ENCODE data around the gene CLBA1.

Gene CLBA1

DNA sequence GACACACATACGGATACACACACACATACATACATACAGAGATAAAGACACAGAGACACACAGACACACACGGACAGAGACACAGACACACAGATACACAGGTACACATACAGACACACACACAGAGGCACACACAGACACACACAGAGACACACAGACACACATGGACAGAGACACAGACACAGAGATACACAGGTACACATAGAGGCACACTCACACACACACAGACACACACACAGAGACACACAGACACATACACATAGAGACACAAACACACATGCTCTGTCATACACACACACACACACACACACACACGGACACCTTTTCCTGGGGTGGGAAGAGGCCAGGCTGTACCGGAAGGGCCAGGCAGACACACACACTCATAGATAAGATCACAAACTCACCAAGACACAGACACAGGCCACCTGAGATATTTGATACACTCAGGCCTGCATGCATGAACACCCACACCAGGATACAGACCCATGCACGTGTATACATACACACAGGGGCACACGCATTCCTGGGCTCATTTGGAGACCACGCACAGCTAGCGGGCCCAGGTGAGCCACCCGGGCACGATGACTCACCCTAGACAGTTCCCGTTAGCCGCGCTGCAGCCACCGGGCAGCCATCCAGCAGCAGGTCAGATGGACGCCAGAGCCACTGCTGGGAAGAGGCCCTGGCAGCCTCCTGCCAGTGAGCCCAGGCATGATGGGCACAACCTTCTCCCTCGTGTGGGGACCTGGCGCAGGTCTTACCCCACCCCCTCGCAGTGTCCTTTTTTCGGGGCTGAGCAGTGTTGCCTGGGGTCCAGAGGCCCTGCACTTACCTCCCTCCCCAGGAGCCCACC lies 5.6 kb upstream of the CLBA1 start:
- H3K4me3 Mint-ChIP-seq = no peak overlapping the region
- no peak for DNase-seq

DNA sequence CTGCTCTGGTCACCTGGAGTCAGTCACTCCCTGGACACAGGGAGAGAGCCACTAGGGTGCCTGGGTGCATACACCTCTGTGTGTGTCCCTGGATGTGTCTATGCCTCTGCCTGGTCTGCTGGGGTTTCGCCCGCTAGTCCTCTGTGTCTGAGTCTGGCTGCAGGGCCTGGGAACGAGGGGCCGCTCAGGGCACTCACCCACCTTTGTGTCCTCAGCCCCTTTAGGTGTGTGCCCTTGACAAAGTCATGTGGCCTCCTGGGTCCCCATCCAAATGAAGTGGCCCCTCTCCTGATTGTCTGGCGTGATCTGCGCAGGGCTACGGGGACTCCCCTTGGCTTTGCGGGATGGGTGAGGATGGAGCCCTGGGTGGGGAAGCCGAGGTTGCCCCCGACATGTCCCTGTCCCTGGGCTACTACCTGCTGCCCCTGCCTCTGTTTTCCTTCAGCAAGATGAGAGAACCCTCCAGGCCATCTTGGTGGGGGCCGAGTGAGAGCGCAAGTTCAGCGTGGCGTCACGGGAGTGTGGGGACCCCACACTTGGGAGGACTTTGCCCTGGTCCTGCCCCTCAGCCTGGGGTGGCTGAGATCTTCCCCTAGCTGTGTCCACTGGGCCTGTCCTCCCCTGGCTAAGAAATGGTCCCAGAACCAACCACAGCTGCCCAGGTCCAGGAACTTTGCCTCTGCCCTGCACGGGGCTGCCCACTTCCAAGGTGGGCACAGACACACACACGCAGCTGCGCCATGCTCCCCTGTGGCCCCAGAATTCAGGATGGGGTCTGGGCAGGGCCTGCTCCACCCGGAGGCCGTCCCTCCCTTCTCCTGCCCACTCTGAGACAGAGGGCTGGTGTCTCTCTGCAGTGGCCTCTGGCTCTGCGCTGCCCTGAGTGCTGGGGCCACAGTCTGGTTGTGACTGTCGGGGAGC lies 4.7 kb upstream of the CLBA1 start:
- Mint-ChIP-seq H3K4me1 (peaks cover 8% of the 10 kb centered on the region), H3K27me3 (peaks cover 23% of the 10 kb centered on the region), H3K27ac (no peak overlapping the region), H3K4me3 (no peak overlapping the region), H3K36me3 (ENCODE audit: low read depth) (no peaks in the 10 kb centered on the region), H3K9me3 (no peaks in the 10 kb centered on the region)
- DNase-seq (no peak), ATAC-seq (no peak)

More for the DNA sequence above, 5.6 kb upstream of the CLBA1 start:
- H3K9me3 Mint-ChIP-seq = no peaks in the 10 kb centered on the region
- H3K4me1 Mint-ChIP-seq = peaks cover 11% of the 10 kb centered on the region
- ATAC-seq = no peak
- no peaks in the 10 kb centered on the region for H3K36me3 Mint-ChIP-seq (ENCODE audit: low read depth)
- H3K27me3 Mint-ChIP-seq = peaks cover 23% of the 10 kb centered on the region
- H3K27ac Mint-ChIP-seq = no peak overlapping the region

DNA sequence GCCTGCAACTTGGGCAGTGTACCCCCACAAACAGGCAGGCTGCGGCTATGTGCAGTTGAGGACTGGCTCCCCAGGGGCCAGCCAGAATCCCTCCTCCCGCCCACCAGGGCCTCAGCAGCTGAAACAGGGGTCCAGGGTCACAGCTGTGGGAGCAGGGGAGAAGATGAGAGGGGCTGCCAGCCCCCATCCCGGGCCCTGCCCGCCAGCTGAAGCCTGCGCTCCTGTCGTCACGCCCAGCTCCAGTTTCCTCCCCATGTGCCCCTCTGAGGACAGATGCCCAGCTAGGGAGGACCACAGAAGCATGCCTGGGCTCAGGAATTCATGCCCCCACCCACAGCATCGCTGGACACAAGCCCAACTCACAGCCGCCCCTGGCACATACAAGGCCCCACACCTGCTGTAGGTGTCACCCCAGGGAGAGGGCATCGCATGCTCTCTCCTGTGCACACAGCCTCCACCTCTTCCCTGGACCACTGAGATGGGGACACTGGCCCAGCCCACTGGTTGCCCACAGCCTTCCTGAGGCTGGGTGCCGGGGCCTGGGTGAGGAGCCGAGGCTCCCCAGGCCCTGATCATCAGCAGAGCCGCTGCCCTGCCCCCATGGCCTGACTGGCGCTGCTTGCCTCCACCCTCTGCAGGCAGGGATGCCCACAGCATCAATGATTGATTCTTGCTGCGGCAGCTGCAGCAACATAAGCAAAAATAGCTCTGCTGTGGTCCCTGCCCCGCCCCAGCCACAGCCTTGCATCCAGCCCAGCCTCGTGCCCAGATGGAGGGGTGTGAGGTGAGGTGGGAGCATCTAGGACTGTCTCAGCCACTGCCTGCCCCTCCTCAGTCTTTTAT lies 3.7 kb upstream of the CLBA1 start:
- DNase-seq (no peak), ATAC-seq (no peak)
- Mint-ChIP-seq H3K9me3 (no peaks in the 10 kb centered on the region), H3K4me3 (no peak overlapping the region), H3K4me1 (peaks cover 5% of the 10 kb centered on the region), H3K27me3 (peaks cover 17% of the 10 kb centered on the region), H3K36me3 (ENCODE audit: low read depth) (no peaks in the 10 kb centered on the region), H3K27ac (no peak overlapping the region)

DNA sequence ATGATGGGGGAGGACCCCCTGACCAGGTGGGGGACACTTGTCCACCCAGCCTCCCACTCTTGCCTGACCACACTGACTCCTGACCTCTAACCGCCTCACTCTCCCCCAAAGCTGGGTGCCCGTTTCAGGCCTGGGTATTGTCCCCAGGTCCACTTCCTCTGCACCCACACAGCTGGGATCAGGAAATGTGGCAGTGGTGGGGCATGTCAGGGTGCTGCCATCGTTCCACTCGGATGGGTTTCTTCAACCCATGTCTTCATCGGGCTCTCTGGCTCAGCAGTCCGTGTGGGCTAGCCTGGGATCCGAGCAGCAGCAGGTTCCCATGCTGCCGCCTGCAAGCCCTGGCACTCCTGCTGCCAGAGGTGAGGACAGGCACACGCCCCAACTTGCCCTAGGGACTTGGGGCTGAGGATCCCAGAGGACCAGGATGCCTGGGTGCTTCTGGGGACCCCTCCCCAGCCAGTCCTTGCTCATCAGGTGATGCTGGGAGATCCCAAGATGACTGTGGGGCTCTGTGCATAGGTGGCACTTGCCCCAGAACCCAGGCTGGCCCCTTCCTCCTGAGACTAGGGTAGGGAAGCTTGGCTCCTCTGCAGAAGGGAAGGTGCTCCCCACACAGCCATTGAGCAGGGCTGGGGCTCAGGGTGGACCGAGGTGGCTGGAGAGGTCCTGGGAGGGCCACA lies 2.9 kb upstream of the CLBA1 start:
- H3K27me3 Mint-ChIP-seq = peaks cover 13% of the 10 kb centered on the region
- no peak for DNase-seq
- H3K27ac Mint-ChIP-seq = no peak overlapping the region
- ATAC-seq = no peak
- no peaks in the 10 kb centered on the region for H3K36me3 Mint-ChIP-seq (ENCODE audit: low read depth)
- no peak overlapping the region for H3K4me3 Mint-ChIP-seq
- no peaks in the 10 kb centered on the region for H3K9me3 Mint-ChIP-seq
- peaks cover 4% of the 10 kb centered on the region for H3K4me1 Mint-ChIP-seq

DNA sequence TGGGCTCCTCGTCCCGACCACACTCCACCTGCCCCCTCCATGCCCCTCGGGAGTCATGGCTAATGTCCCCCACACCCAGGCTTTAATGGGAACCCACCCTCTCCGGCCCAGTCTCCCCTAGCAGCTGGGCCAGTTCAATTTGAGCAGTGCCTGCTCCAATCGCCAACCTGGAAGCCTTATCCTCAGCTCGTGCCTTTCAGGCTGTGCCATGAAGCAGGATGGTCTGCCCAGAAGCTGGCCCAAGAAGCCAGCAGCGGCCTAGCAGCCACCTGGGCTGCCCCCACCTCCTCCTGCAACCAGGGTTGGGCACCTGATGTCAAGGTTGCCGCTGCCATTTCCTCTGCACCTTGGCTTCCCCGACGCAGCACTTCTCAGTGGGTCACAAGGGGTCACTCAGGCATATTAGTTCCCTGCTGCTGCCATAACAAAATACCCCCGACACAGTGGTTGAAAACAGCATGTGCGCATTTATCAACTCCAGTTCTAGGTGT lies 2.3 kb upstream of the CLBA1 start:
- ATAC-seq (no peak), DNase-seq (no peak)
- H3K36me3 Mint-ChIP-seq (ENCODE audit: low read depth) = no peaks in the 10 kb centered on the region
- H3K27ac Mint-ChIP-seq = peak overlapping the region; percentile 1
- H3K4me1 Mint-ChIP-seq = peaks cover 3% of the 10 kb centered on the region
- peaks cover 11% of the 10 kb centered on the region for H3K27me3 Mint-ChIP-seq
- no peak overlapping the region for H3K4me3 Mint-ChIP-seq
- no peaks in the 10 kb centered on the region for H3K9me3 Mint-ChIP-seq

DNA sequence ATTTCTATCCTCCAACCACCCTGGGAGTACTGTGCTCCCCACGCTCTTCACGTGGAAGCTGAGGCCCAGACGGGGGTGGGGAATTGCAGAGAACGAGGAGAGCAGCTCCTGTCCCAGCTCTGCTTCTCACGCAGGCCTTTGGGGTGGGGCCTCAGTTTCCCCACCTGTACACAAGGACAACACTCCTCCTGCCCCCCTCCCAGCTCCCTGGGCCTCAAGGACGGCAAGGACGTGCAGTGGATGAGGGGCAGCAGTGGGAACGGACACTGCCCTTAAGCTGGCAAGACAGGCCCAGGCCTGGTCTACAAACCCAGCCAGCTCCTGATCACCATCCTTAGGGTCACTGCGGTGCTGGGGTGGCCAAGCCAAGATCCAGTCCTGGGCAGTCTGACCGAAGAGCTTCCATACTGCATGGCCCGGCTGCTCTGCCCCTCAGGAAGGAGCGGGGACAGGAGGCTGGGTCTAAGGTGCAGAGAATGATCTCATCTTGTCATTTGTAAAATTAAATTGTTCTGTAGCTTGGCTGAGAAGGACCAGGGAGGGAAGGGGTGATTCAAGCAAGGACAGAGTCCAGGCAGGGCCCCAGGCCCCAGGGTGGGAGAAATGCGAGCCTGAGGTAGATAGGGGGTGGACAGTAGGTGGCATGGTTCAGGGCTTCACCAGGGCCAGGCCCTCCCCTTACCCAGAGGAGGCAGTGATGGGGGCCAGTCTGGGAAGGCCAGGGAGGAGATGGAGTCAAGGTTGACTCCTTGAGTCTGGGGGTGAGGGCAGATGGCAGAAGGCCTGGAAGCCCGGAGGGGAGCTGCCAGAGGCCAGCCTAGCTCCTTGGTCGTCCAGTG lies 1.3 kb upstream of the CLBA1 start:
- no peak for ATAC-seq
- no peaks in the 10 kb centered on the region for H3K36me3 Mint-ChIP-seq (ENCODE audit: low read depth)
- H3K27me3 Mint-ChIP-seq = peaks cover 6% of the 10 kb centered on the region
- H3K9me3 Mint-ChIP-seq = no peaks in the 10 kb centered on the region
- peak overlapping the region; percentile 61 for H3K4me3 Mint-ChIP-seq
- no peak overlapping the region for H3K27ac Mint-ChIP-seq
- DNase-seq = no peak
- peaks cover 3% of the 10 kb centered on the region for H3K4me1 Mint-ChIP-seq

DNA sequence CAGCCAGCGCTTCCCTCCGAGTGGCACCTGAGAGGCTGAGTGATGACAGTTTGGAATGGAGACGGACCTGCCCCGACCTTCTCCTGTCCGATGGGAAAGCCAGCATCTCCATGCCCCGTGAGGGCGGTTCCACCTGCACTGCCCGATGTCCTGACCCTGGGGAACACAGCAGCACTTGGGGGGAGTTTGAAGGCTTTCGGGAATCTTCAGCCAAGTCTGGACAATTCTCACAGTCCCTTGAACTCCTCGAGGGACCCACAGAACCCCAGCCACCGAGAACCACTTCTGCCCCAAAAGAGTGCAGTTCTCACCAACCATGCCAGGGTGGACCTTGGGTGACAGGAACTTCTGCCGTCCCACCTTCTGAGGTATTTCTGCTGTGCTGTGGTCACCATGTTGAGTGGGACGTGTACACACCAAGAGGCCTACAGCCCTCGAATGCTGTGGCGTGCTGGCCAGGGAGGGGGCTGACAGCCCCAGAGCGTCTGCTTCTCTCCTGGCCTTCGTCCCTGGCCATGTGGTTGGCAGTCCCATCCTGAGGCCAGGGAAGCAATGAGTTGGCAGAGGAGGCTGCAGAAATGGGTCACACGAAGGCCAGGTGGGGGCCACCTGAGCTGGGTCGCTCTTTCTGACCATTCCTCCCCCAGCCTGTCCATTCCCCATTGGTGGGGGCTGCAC lies 1.0 kb downstream of the CLBA1 start:
- peaks cover 3% of the 10 kb centered on the region for H3K4me1 Mint-ChIP-seq
- H3K4me3 Mint-ChIP-seq = peak overlapping the region; percentile 68
- no peak overlapping the region for H3K27ac Mint-ChIP-seq

DNA sequence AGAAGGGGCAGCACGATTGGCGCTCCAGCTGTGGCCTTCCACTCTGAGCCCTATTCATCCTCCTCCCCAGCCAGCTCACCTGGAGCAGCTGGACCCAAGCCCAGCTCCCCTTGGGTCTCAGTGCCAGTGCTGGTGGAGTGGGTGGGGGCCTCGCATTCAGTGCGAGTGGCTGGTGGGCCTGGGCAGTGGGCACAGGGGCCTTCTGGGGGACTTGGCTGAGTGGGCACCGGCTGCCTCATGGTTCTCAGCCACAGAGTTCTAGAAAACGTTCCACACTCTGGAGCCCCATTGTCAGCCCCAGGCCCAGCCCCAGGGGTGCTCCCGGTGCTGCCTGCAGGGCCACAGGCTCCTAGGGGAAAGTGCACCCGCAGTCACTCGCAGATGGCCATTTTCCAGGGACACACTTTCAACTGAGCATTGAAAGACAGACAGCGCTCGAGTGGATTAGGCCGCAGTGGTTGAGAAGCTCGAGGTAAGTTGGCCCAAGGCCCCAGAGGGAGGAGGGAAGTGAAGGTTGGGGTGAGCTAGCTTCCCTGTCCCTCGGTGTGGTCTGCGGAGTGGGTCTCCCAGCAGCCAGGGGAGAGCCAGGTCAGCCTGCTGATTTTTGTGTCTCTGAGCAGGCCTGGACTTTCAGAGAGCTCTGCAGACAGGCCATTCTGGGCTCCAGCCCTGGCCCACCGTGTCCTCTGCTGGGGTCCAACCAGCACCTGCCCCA lies 3.8 kb downstream of the CLBA1 start:
- no peak overlapping the region for H3K27ac Mint-ChIP-seq
- H3K27me3 Mint-ChIP-seq = no peaks in the 10 kb centered on the region
- H3K4me1 Mint-ChIP-seq = peaks cover 5% of the 10 kb centered on the region
- no peak overlapping the region for H3K4me3 Mint-ChIP-seq
- peaks cover 1% of the 10 kb centered on the region for H3K36me3 Mint-ChIP-seq (ENCODE audit: low read depth)
- ATAC-seq (no peak), DNase-seq (no peak)
- no peaks in the 10 kb centered on the region for H3K9me3 Mint-ChIP-seq

More for the DNA sequence above, 1.0 kb downstream of the CLBA1 start:
- Mint-ChIP-seq H3K27me3 (no peaks in the 10 kb centered on the region), H3K9me3 (no peaks in the 10 kb centered on the region), H3K36me3 (ENCODE audit: low read depth) (no peaks in the 10 kb centered on the region)
- DNase-seq = no peak
- ATAC-seq = no peak

DNA sequence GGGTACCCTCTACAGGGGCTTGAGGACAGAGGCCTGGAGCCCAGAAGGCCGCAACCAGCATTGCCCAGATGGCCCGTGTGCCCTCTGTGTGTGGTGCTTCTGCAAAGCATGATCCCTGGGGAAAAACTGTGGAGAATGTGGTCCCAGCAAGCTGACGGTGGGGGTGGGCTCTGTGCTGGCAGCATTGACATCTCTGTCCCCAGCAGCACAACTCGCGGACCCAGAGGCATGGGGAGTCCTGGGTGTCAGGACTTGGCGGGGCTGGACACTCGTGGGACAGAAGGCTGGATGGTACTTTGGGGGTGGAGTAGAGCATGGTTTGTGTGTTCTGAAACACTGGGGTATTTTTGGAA lies 4.3 kb downstream of the CLBA1 start:
- Mint-ChIP-seq H3K36me3 (ENCODE audit: low read depth) (peaks cover 1% of the 10 kb centered on the region), H3K27me3 (no peaks in the 10 kb centered on the region), H3K9me3 (no peaks in the 10 kb centered on the region), H3K4me1 (peaks cover 5% of the 10 kb centered on the region), H3K4me3 (no peak overlapping the region), H3K27ac (no peak overlapping the region)
- ATAC-seq (no peak), DNase-seq (no peak)

DNA sequence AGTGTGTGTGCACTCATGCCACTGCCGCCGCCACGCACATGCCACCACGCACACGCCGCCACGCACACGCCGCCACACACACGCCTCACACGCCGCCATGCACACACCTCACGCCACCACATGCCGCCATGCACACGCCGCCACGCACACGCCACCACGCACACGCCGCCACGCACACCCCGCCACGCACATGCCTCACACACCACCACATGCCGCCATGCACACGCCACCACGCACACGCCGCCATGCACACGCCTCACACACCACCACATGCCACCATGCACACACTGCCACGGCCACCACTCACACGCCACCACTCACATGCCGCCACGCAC lies 6.3 kb downstream of the CLBA1 start:
- ATAC-seq (no peak), DNase-seq (no peak)
- peaks cover 5% of the 10 kb centered on the region for H3K4me1 Mint-ChIP-seq
- no peak overlapping the region for H3K4me3 Mint-ChIP-seq
- H3K36me3 Mint-ChIP-seq (ENCODE audit: low read depth) = peaks cover 1% of the 10 kb centered on the region
- H3K27ac Mint-ChIP-seq = no peak overlapping the region
- H3K9me3 Mint-ChIP-seq = no peaks in the 10 kb centered on the region
- no peaks in the 10 kb centered on the region for H3K27me3 Mint-ChIP-seq

DNA sequence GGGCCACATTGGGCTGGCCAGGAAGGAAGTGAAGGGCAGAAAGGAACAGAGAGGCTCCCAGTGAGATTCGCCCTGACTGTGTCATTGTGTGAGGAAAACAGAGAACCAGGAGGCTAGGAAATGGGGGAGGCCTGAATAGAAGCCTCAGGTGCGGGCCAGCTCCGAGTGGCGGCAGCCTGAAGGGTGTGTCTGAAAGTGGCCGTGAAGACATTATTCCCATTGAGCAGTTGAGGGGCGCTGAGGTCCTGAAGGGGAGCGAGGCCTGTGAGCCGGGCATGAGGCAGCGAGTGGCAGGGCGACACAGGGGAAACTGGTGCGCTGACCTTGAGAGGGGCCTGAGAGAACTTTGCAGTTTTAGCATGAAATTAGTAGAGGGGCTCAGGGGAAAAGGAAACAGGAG lies 6.9 kb downstream of the CLBA1 start:
- Mint-ChIP-seq H3K27ac (no peak overlapping the region), H3K4me3 (no peak overlapping the region), H3K36me3 (ENCODE audit: low read depth) (peaks cover 1% of the 10 kb centered on the region)

DNA sequence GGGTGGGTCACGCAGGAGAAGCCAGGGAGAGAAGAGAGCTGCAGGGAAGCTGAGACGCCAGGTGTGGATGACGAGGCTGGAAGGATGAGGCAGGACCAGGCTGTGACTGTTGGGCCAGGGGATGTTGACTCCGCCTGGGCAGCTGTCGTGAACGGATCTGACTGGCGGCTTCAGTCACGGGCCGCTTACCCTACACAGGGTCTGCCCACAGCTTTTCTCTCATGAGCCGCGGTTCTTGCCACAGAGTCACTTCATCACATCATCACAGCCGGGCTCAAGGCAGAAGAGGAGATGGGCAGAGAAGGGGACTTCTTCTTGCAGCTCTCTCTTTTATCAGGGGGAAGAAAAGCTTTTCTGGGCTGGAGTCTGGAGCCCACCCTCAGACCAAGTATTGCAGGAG lies 7.7 kb downstream of the CLBA1 start:
- Mint-ChIP-seq H3K27me3 (no peaks in the 10 kb centered on the region), H3K36me3 (ENCODE audit: low read depth) (peaks cover 1% of the 10 kb centered on the region), H3K27ac (no peak overlapping the region), H3K4me1 (peaks cover 2% of the 10 kb centered on the region), H3K4me3 (no peak overlapping the region), H3K9me3 (no peaks in the 10 kb centered on the region)
- DNase-seq (no peak), ATAC-seq (no peak)

More for the DNA sequence above, 6.9 kb downstream of the CLBA1 start:
- DNase-seq = no peak
- Mint-ChIP-seq H3K9me3 (no peaks in the 10 kb centered on the region), H3K27me3 (no peaks in the 10 kb centered on the region), H3K4me1 (peaks cover 2% of the 10 kb centered on the region)
- ATAC-seq = no peak

Data from activated naive CD8-positive, alpha-beta T cell treated with anti-CD3 and anti-CD28 coated beads, Interleukin-2, amount 50 U/mL, for 24 hours (primary cell).